GM12891 (cell line): ENCODE results near the gene RCBTB1.

Experiments
- DNase-seq: peaks from one replicate; pipeline ENCODE4 v3.0.0; 2011; ENCODE audit warnings: low spot score; ENCODE audit not compliant: insufficient read length
- FAIRE-seq: peaks from 2 replicates; lab custom pipeline; 2011; peaks lifted over from hg19 to GRCh38; lab: Jason Lieb, UNC
- PAX5 ChIP-seq: IDR thresholded peaks from 2 replicates; pipeline ENCODE4 v1.6.1; 2011; ENCODE audit warnings: low read length, moderate library complexity, mild to moderate bottlenecking; ENCODE audit not compliant: insufficient read depth, severe bottlenecking
- POLR2A ChIP-seq: IDR thresholded peaks from 2 replicates; pipeline ENCODE4 v1.6.1; 2011; ENCODE audit warnings: low read depth, low read length, control low read depth
- POLR2AphosphoS5 ChIP-seq: IDR thresholded peaks from 2 replicates; pipeline ENCODE4 v1.6.1; 2011; ENCODE audit warnings: low read depth, low read length, control low read depth
- POU2F2 ChIP-seq: IDR thresholded peaks from 2 replicates; pipeline ENCODE4 v1.6.1; 2011; ENCODE audit warnings: low read depth, mild to moderate bottlenecking, control low read depth, low read length, moderate library complexity
- SPI1 ChIP-seq: IDR thresholded peaks from 2 replicates; pipeline ENCODE4 v1.6.1; 2011; ENCODE audit warnings: low read depth, low read length, control low read depth
- TAF1 ChIP-seq: IDR thresholded peaks from 2 replicates; pipeline ENCODE4 v1.6.1; 2011; ENCODE audit warnings: low read depth, low read length, control low read depth

Gene RCBTB1

GRCh38 chr13:49539313-49539712 is 46.0 kb downstream of the RCBTB1 start:
- no peak for TF ChIP-seq SPI1
- TF ChIP-seq POLR2A: no peak
- TF ChIP-seq TAF1: no peak
- TF ChIP-seq POLR2AphosphoS5: no peak
- no peak for TF ChIP-seq POU2F2
- no peak for TF ChIP-seq PAX5
- DNase-seq: no peak
- no peak for FAIRE-seq

- TF ChIP-seq POLR2A: no peak
- no peak for TF ChIP-seq PAX5
- no peak for TF ChIP-seq SPI1
- TF ChIP-seq POLR2AphosphoS5: no peak
- no peak for TF ChIP-seq TAF1
- TF ChIP-seq POU2F2: no peak
Measured at GRCh38 chr13:49538404-49538803, 47.0 kb downstream of the RCBTB1 start.

GRCh38 chr13:49536144-49536873 is 49.0 kb downstream of the RCBTB1 start:
- FAIRE-seq: no peak
- DNase-seq: no peak

More at GRCh38 chr13:49538404-49538803, 47.0 kb downstream of the RCBTB1 start:
- FAIRE-seq (no peak), DNase-seq (no peak)

GRCh38 chr13:49533591-49534269 is 51.6 kb downstream of the RCBTB1 start:
- DNase-seq: no peak
- peak; percentile 58 for FAIRE-seq
- TF ChIP-seq TAF1 (no peak), SPI1 (peak; percentile 43), POLR2A (no peak), PAX5 (no peak), POU2F2 (no peak), POLR2AphosphoS5 (no peak)

More at GRCh38 chr13:49536144-49536873, 49.0 kb downstream of the RCBTB1 start:
- no peak for TF ChIP-seq TAF1
- no peak for TF ChIP-seq POU2F2
- no peak for TF ChIP-seq POLR2A
- TF ChIP-seq PAX5: no peak
- TF ChIP-seq SPI1: no peak; the same call in 1 of the 2 replicates
- TF ChIP-seq POLR2AphosphoS5: no peak

- DNase-seq: no peak
- no peak for TF ChIP-seq POLR2AphosphoS5
- no peak for TF ChIP-seq SPI1
- TF ChIP-seq POLR2A: no peak
- TF ChIP-seq TAF1: no peak
- TF ChIP-seq PAX5: no peak
- no peak for TF ChIP-seq POU2F2
- FAIRE-seq: no peak
Measured at GRCh38 chr13:49533011-49533410, 52.3 kb downstream of the RCBTB1 start.

GRCh38 chr13:49532593-49532992 is 52.8 kb downstream of the RCBTB1 start:
- no peak for TF ChIP-seq POLR2A
- peak; percentile 77 for FAIRE-seq

GRCh38 chr13:49530457-49530856 is 54.9 kb downstream of the RCBTB1 start:
- no peak for DNase-seq
- TF ChIP-seq POLR2A: no peak
- peak; percentile 58 for TF ChIP-seq SPI1
- 0 out of 2 replicates have a peak, but pooled peaks have one; percentile 8 for TF ChIP-seq TAF1
- peak; percentile 56 for TF ChIP-seq PAX5
- peak; percentile 91 for FAIRE-seq

More at GRCh38 chr13:49532593-49532992, 52.8 kb downstream of the RCBTB1 start:
- DNase-seq: no peak

GRCh38 chr13:49528161-49528560 is 57.2 kb downstream of the RCBTB1 start:
- FAIRE-seq (no peak), DNase-seq (no peak)

GRCh38 chr13:49527123-49527522 is 58.2 kb downstream of the RCBTB1 start:
- TF ChIP-seq TAF1: no peak
- TF ChIP-seq POLR2A: no peak
- TF ChIP-seq POLR2AphosphoS5: no peak
- TF ChIP-seq POU2F2: no peak
- TF ChIP-seq PAX5: no peak
- TF ChIP-seq SPI1: no peak
- peak; percentile 13 for FAIRE-seq
- no peak for DNase-seq

More at GRCh38 chr13:49528161-49528560, 57.2 kb downstream of the RCBTB1 start:
- TF ChIP-seq SPI1: peak; percentile 52
- TF ChIP-seq POLR2AphosphoS5: no peak
